HG03095 (cell line): ENCODE results near the gene USP46.
A peak's percentile ranks its signal among the peaks of the same experiment; 100 is the strongest.

Experiments used
- ATAC-seq: cut with Tn5 transposase; IDR thresholded peaks from one replicate; pipeline ENCODE4 v1.9.1; 2021; ENCODE audit warnings: moderate library complexity; ENCODE audit not compliant: unreplicated experiment

The USP46 gene, protein sequence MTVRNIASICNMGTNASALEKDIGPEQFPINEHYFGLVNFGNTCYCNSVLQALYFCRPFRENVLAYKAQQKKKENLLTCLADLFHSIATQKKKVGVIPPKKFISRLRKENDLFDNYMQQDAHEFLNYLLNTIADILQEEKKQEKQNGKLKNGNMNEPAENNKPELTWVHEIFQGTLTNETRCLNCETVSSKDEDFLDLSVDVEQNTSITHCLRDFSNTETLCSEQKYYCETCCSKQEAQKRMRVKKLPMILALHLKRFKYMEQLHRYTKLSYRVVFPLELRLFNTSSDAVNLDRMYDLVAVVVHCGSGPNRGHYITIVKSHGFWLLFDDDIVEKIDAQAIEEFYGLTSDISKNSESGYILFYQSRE

DNA sequence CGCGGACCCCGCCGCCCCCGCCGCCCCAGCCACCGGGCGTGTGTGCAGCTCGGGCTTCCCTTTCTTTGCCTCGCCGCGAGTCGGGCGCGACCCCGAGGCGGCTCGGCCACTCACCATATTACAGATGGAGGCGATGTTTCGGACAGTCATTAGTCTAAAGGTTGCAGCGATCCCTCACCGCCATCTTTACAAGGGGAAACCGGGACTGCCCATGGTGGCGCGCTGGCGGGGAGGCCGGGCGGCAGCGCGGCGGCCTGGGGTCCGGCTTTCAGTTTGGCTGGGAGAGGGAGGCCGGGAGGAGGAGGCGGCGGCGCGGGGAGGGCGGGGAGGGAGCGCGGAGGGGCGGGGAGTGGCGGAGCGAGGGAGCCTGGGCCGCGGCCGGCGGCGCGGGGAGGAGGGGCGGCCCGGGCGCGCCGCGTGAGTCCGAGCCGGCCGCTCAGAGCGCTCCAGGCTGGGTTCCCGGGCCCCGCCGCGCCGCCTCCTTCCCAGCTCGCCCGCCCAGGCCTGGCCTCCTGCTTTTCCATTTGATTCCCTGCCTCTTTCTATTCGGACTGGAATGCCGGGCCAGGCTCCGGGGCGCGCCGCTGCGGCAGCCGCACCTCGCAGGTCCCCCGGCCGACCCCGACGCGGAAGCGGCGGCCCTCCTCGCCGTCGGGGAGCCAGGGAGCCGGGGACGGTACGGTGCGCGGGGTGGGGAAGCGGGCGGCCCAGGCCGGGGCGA is at the start of gene USP46:
Gene USP46 (minus strand): TSS at position 301 of the 721 bp plus-strand sequence. CDS start 151 bp downstream, at position 150.
- peak; percentile 76 for ATAC-seq

DNA sequence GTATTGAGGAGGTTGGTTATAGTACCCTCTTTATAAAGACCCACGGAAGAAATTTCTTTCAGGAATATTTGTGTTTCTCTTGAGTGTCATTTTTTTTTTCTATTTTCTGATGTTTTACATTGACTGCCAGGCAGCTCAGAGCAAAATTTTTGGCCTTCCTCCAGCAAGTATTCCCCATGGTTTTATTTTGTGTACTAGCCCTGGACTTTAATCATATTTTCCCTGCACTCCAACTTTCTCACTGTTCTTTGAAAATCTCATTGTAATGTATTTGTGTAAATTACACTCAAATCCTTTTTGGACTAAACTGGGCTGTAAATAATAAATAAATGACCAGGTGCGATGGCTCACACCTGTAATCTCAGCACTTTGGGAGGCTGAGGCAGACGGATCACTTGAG is 45.6 kb upstream of the USP46 start:
- ATAC-seq: no peak

DNA sequence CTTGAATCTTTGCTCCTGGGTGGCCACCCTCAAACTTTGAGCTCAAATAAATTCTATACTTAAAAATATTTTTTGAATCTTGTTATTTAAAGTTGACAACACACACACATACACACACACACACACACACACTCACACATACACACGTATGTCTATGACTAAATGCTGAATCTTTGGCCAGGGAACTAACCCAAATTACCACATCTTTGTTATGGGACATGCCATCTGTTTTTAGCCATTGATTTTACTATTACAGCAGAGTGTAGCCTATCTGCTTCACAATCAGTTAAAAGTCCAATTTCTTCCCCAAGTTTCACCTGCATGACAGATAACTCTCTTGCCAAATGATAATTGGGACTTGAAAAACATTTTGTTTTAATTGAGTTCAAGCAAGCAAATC is 45.0 kb upstream of the USP46 start:
- ATAC-seq: no peak

DNA sequence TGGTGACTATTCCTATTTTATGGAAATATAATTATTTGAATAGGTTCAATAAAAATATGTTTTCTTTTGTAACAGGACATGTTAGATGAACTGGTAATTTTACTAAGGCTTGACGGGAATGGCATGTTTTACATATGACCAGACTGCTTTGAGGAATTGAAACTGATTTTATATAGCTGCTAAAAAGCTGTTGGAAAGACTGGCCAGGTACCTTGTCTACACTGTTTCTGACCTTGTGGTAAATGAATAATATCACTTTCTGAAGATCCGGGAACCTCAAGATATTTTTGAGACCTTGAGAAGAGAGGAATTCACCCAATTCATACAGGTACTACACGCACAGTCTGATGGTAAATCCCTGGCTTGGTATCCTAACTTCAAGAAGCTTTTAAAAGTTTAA is 42.1 kb upstream of the USP46 start:
- ATAC-seq: peak; percentile 94

DNA sequence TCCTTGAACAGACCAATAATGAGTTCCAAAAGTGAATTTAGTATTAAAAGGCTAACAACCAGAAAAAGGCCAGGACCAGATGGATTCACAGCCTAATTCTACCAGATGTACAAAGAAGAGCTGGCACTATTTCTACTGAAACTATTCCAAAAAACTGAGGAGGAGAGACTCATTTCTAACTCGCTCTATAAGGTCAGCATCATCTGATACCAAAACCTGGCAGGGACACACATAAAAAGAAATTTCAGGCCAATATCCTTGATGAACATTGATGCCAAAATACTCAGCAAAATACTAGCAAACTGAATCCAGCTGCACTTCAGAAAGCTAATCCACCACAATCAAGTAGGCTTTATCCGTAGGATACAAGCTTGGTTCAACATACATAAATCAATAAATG is 35.8 kb upstream of the USP46 start:
- ATAC-seq: no peak

DNA sequence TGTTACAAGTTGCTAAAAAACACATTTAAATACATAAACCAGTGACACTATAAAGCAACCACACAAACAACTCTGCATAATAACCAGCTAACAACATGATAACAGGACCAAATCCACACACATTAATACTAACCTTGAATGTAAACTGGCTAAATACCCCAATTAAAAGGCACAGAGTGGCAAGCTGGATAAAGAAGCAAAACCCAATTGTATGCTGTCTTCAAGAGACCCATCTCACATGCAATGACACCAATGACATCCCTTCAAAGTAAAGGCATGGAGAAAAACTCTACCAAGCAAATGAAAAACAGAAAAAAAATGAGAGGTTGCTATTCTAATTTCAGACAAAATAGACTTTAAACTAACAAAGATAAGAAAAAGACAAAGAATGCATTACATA is 34.4 kb upstream of the USP46 start:
- no peak for ATAC-seq

DNA sequence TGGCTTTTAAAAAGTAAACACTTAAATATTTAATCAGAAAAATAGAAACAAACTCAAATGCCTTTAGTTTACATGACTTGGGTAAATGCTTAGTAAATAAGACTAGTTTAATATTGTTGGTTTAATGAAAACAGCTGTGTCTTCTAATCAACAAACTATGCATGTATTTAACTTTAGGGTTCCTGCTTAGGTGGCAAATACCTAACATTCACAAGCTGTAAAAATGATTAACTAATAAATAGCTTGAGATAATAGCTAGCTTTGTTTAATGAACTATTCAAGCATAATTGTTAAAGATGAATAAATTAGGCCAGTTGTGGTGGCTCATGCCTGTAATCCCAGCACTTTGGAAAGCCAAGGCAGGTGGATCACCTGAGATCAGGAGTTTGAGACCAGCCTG is 30.0 kb upstream of the USP46 start:
- no peak for ATAC-seq

DNA sequence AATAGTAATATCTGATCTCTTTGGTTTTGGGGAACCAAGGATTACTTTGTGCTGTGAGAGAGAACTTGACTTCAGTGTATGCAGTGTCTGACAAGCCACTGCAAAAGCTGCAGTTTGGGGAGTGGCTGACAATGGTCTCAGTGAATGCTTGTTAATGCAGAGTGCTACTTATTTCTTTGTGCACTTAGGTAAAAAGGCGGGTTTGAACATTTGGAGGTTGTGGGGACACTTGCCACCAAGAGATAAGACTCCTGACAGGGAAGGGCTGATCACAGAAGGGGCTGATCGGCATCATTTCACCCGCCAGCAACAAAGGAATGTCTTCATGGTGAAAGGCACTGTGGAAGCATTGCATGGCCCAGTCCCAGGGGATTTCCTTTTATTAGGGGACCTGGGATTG is 28.6 kb upstream of the USP46 start:
- ATAC-seq: no peak

DNA sequence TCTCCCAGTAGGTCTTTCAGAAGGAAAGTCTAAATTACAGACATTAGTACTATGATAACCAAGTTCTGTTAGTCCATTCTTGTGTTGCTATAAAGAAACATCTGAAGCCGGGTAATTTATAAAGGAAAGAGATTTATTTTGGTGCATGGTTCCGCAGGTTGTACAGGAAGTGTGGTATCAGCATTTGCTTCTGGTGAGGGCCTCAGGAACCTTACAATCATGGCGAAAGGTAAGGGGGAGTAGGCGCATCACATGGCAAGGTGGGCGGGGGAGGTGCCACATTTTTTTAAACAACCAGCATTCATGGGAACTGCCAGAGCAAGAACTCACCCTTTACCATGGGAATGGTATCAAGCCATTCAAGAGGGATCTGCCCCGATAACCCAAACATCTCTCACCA is 26.2 kb upstream of the USP46 start:
- ATAC-seq: peak; percentile 38

DNA sequence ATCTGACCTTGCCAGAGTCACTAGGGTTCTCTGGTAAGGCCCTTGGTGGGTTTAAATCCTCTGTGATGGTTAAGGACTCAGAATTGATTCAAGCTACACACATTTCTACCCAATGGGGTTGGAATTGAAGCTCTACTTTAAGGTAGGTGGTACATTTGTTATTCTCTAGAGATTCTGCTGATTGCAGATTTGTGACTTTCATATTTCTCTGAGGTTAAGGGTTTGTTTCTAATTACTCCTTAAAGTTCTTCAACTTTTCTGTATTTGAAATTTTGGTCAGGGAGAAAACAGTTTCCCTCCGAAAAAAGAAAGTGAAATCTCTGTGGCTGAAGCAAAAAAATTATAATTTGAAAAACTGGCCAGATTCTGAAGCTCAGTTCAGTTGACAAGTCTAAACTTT is 25.8 kb upstream of the USP46 start:
- peak; percentile 38 for ATAC-seq

DNA sequence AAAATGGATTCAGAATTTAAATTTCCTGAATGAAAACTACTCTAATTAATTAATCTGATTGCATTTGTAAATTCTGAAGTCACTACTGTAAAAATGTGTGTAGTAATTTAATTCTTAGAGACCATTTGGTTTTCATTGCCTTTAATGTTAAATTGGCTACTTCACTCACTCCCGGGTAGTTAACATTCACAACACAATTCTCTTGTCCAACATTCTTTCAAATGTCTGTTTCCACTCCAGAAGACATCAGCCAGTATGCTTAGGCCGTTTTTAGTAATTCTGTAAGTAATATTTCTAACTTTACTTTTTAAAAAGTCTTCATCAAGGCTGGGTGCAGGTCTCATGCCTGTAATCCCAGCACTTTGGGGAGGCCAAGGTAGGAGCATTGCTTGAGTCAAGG is 21.3 kb upstream of the USP46 start:
- ATAC-seq: no peak

DNA sequence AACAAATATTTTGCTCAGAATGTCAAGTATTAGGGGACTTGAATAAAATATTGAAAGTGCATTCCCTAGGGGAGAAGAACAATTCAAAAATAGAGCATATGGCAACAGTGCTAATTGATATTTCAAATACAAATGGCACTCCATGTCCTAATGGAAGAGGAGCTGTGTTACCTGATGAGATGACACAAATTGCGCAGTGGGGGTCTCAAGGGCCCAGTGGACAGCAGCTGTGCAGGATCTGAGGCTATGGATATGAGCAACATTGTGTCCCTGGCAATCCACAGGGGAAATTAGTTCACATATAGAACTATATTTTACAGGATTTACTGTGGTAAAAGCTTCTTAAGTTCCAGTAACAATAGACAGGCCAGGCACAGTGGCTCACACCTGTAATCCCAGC is 17.4 kb upstream of the USP46 start:
- ATAC-seq: no peak

DNA sequence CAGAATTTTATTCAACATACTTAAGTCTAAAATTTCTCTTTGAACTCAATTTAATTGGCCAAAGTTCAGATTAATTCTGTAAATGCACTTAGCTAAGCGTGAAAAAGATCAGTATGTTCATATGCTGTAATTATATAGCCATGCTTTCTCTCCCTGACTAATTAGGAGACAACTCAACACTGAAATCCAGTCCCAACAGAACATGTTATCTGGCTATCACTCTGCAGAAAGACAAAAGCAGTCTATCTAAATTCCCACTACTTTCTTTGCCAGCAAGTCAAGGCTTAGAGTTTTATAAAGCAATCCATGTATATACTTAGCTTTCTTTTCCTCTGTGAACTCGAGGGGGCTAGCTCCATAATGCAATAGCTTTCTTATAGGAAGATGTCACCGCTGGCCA is 16.0 kb upstream of the USP46 start:
- no peak for ATAC-seq

DNA sequence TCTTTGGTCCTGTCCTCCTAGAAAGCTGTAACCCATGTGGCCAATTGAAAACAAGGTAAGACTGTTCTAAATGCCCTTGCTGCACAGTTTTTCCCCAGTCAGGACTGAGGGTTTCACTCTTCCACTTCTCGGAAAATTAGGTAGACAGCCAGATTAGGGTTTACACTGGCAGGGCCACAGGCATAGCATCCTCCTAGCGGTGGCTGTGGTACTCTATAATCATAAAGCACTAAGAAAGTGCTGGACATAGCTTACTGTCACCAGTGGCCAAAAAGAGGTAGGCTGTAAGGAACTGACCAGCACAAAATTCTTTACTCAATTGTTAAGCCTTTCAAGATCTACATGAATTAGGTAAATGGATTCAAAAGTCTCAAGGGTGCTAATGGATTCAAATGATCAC is 11.6 kb upstream of the USP46 start:
- ATAC-seq: no peak

DNA sequence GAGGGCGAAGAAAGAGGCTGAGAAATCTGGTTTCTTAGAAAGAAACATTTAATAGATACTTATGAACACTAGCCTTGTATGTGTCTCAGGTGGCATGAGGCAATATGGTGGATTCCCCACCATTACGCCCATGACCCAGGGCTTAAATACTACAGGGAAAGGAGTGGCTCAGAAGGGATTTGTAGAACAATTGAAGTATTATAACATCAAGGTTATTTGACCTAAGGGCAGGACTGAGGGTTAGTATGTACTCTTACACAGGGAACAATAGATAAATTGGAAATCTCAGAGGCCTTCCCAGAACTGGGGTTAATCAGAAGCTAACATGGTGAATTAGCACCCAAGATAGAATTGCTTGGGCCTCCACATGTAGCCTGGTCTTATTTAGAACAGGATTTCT is 11.0 kb upstream of the USP46 start:
- ATAC-seq: no peak

DNA sequence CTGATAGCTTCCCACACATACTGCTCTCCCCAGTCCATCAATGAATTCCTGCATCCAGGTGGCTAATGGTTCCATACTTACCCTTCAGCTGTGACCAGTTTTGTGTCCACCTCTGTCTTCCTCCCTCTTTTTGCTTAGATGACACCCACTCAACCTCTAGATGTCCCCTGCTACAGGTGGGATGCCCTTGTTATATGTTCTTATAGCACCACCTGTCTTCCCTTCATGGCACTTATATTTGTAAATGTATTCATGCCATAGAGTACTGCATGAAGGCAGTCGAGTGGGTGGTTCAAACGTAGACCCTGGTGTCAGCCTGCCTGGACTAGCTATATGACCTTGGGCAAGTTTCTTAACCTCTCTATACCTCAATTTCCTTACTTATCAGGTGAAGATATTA is 6.5 kb upstream of the USP46 start:
- ATAC-seq: peak; percentile 77

DNA sequence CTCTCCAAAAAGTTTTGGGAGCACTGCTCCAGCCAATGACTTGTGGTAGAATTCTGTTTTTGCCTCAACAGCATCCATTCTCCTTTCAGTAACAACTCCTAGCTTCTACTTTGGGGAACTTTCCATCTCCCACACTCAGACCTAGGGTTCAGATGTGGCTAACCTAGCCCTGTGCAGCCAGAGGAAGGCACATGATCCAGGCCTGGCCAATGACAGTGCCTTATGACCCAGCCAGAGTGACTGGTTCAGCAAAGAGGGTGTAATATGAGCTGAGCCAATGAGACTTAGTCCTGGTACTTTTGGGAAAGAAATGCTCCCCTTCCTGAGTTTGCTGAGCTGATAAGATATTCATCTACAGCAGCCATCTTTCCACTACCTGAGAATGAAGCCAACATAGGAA is 5.4 kb upstream of the USP46 start:
- no peak for ATAC-seq

DNA sequence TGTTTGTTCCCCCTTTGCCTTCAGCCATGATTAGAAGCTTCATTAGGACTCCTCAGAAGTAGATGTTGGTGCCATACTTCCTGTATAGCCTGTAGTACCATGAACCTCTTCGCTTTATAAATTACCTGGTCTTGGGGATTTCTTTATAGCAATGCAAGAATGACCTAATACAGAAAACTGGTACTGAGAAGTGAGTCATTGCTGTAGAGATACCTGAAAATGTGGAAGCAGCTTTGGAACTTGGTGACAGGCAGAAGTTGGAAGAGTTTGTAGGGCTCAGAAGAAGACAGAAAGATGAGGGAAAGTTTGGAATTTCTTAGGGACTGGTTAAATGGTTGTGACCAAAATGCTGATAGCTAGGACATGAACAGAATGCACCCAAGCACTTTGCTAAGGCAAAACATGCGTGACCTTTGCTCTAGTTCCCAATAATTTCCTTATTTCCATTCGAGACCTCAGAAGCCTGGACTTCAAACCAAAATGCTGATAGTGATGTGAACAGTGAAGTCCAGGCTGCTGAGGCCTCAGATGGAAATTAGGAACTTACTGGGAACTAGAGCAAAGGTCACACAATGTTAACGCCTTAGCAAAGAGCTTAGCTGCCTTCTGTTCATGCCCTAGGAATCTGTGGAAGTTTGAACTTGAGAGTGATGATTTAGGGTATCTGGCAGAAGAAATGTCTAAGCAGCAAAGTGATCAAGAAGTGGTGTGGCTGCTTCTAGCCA is 3.0 kb upstream of the USP46 start:
- ATAC-seq: no peak

DNA sequence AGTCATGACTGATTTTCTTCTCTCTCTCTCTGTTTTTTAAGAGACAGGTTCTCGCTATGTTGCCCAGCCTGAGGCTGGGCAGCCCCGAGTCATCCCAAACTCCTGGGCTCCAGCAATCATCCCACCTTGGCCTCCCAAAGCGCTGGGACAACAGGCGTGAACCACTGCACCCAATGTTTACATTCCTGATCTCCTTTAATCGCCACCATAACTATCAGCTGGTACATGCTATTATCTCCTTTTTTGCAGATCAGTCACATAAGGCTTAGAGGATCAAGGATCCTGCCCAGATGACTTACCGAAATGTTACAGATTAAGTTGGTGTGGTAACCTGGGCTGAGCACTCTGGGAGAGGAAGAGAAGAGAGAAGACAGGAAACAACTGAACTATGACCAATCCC is 1.5 kb upstream of the USP46 start:
- ATAC-seq: no peak

DNA sequence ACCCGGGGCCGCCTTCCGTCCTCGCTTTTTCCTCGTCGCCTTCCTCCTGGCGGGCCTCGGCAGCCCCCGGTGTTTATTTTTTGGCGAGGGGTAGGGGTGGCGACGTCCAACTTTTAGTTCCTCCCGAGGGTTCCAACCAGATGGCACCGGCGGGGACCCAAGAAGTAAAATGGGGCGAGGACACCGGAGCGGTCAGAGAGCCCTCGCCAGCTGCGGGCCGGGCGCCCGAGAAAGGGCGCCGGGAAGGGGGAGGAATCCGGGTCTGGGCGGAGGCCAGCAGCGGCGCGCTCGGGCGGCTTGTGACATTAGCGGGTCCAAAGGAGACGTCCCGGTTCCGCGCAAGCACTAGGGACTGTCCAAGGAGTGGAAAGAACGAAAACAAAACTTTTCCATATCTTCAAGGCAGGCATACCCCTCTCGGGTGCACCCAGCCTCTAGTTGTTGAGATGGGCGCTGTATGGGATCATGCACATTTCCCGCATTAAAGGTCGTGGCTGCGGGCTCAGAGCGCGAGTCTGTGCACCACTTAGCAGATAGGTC is 691 bp upstream of the USP46 start:
- ATAC-seq: peak; percentile 28

DNA sequence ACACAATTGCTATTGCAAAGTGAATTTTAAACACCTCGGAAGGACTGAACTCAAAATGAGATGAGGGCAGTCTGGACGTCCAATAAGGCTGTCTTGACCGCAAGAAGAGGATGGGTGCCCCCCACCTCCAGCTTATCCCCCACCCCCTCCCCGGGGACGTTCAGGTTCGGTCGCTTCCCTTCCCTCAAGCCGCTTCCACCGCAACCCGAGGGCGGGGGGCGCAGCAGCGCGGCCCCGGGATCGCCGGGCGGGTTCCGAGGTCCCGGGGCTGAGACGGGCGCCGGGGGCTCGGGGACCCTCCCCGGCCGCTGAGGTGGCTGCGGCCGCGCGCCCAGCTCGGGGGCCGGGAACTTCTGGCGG is 480 bp downstream of the USP46 start:
- ATAC-seq: no peak
